ENCODE data around the gene NR5A2.

NR5A2 gene

DNA sequence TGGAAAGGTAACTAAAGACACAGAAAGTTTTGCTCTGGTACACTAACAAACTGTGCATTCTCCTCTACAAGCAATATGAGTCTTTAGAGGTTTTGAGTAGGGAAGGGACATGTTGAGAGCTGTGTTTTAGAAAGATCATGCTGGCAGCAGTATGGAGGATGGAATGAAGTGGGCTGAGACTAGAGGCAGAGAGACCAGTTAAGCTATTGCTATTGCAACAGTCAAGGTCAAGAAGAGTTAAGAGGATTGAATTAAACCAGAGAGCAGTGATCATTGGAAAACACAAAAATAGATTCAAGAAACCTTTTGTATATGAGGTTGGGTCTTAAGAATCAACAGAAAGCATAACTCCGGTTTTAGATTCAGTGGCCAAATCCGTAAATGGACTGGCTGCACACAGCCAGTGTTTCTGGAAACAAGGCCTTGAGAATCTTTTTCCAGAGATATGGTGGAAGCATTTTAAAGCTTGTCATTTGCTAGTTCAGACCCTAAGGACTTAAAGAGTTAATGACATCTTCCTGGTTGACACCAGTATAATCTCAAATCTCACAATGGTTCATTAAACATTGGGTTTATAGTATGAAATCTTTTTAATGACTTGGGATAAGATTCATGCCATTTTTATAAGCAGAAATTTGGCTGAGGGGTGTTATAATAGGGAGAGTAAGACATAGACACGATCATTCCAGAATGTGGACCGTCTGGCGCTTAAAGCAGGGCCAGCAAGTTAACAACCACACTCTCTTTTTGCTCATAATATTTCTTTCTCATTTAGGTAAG is 177.9 kb downstream of the NR5A2 start:
- no peak for DNase-seq (ENCODE audit: low spot score)

- no peak for DNase-seq (ENCODE audit: low spot score)
These were observed 178.8 kb downstream of the NR5A2 start for GRCh38 chr1:200206340-200206739.

DNA sequence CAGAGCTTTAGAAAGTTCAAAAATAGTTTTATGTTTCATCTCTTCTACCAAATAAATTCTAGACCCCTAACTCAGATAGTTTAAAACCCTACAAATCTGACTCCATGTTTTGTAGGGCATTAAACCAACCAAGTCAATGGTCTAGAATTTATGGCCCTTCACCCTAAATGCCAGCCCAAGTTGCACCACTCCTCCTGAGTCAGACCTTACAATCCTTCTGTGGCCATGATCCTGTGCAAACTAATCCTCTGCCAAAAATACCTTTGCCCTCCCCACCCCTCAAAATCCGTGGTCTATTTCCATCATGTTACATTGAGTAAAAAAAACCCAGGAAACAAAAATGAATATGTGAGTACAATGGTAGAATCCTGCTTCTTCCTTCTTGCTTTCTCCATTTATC is 179.3 kb downstream of the NR5A2 start:
- DNase-seq (ENCODE audit: low spot score) = no peak

DNA sequence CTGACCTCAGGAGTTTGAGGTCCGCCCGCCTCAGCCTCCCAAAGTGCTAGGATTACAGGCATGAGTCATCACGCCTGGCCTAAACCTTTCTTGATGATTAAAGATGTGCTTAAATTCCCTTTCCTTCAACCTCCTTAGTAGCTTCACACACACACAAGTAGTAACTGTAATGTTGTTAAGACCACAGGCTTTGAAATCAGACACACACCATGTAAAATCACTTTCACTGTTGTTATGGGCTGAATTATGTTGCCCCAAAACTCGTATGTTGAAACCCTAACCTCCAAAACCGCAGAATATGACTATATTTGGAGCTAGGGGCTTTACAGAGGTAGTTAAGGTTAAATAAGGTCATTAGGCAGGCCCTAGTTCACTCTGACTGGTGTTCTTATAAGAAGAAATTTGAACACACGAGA is 180.2 kb downstream of the NR5A2 start:
- DNase-seq (ENCODE audit: low spot score) = no peak

DNA sequence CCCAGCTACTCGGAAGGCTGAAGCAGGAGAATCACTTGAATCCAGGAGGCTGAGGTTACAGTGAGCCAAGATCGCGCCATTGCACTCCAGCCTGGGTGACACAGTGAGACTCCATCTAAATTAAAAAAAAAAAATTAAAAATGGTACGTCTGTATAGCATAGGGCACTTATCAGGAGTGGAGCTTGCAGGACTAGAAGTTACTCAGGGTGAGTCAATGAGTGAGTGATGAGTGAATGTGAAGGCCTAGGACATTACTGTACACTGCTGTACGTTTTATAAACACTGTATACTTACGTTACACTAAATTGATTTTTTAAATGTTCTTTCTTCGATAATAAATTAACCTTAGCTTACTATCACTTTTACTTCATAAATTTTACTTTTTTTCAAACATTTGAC is 183.6 kb downstream of the NR5A2 start:
- DNase-seq (ENCODE audit: low spot score) = no peak

GRCh38 chr1:200213392-200213791 is 185.9 kb downstream of the NR5A2 start:
- DNase-seq (ENCODE audit: low spot score) = no peak

GRCh38 chr1:200213921-200214320 is 186.4 kb downstream of the NR5A2 start:
- no peak for DNase-seq (ENCODE audit: low spot score)

DNA sequence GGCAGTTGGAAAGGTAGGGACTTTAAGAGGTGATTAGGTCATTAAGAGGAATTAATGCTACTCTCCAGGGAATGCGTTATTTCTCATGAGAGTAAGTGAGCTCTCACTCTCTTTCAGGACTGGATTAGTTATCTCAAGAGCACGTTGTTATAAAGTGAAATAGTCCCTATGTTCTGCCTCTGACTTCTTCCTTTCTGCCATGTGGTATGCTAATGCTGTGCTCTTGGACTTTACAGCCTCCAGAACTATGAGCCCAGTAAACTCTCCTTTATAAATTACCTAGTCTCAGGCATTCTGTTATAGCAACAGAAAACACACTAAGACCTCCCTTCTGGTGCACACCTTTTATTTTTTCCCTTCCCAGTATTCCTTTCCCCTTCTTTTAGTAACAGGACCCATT is 187.8 kb downstream of the NR5A2 start:
- DNase-seq (ENCODE audit: low spot score) = no peak

DNA sequence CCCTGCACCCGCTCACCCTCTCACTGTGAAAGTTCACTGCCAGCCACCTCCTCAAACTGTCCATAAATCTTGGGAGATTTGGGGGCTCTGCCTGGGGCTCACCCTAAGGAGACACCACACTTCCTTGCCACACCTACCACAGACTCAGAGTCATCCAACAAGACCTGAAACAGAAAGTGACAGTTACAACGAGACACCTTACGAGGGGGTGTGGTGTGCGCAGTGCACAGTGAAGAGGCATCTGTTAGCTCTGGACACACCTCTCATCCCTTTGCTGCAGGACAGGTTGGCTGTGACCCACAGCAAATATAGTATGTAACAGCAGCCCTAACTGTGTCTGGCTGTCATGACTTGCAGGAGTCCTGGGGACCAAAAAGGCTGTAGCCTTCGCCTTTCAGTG is 190.2 kb downstream of the NR5A2 start:
- DNase-seq (ENCODE audit: low spot score) = no peak

DNA sequence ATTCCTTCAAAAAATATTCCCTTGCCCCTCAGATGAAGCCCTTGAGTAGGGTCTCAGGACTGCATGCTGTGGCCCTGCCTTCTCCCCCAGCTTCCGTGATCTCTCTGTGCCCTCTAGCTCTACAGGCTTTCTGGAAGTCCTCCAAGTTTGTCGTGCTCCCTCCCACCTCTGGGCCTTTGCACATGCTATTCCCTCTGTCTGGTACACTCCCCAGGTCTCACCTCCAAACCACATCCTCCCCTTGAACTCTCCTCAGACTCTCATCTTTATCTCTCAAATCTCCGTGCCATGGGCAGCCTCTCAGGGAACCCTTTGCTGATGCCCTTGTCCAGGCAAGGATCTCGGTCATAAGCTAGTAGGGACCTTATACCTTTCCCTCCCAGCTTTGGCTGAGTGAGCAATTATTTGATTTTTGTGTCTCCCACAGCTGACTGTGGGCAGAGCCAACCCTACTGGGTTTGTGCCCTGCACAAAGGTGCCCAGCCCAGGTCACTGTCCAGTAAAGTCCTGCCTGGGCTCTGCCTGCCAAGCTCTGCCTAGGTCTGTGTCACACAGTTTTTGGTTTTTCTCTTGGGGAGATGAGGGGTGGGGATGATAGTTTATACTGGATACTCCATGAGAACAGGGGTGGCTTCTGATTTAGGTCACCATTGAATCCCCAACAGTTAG is 194.2 kb downstream of the NR5A2 start:
- no peak for DNase-seq (ENCODE audit: low spot score)

GRCh38 chr1:200223207-200223606 is 195.7 kb downstream of the NR5A2 start:
- no peak for DNase-seq (ENCODE audit: low spot score)

GRCh38 chr1:200223613-200224012 is 196.1 kb downstream of the NR5A2 start:
- no peak for DNase-seq (ENCODE audit: low spot score)

DNA sequence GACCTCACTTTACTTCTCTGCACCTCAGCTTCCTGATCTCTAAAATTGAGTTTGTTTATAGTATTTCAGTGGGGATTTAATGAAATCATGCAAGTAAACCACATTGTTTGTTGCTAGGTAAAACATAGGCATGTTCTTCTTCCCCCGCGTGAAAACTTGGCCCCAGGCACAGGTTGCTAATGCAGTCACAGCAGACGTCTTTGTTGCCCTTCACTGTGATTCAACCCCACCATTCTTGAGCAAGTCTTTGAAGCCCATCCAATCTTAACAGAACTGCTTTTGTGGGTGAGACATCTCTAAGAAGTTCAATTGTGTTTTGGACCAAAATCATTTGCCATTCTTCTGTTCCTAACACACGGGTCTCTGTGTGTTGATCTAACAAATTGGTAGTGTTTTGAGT is 196.8 kb downstream of the NR5A2 start:
- peak; percentile 85 for DNase-seq (ENCODE audit: low spot score)

GRCh38 chr1:200226268-200226968 is 198.9 kb downstream of the NR5A2 start:
- no peak for DNase-seq (ENCODE audit: low spot score)

GRCh38 chr1:200226969-200227303 is 199.4 kb downstream of the NR5A2 start:
- DNase-seq (ENCODE audit: low spot score) = no peak
